CD4-positive, alpha-beta T cell treated with Interleukin-15 for 1 hour (primary cell): ENCODE data around the gene SLC26A1.
A peak's percentile ranks its signal among the peaks of the same experiment; 100 is the strongest.
"Not testable (repeated sequence)": the region's sequence is repeated elsewhere in the genome, so short reads cannot be mapped to it uniquely, and the experiment has no call there.

Experiments used
- DNase-seq: peaks from one replicate; pipeline ENCODE4 v3.0.0-alpha.2; 2020

Gene SLC26A1

DNA sequence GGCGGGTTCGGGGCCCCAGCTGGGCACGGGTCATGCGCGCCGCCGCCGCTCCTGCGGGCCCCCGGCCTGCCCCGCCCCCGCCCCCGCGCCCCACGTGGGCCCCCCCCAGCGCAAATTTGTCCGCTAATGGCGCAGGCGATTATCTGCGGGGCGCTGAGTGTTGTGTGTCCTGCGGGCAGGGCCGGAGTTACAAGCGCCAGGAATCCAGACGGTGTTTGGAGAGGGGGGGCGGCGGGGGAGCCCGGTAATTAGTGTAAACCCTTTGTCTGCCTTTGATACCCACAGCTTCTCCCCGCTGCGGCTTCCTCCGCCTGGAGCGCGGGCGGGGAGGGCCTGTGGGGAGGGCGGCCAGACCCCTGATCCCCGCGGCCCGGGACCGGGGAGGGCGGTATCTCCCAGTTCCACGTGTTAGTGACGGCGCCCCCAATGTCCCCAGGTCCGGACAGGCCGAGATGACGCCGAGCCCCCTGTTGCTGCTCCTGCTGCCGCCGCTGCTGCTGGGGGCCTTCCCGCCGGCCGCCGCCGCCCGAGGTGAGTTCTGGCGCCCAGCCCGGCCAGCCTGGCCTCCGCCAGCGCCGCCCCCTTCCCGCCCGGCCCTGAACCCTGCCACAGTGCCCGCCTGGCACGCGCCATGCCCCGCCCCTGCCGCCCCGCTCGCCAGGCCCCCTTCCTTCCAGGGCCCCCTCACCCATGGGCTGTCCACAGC, 19.0 kb upstream of the SLC26A1 start:
- no peak for DNase-seq

DNA sequence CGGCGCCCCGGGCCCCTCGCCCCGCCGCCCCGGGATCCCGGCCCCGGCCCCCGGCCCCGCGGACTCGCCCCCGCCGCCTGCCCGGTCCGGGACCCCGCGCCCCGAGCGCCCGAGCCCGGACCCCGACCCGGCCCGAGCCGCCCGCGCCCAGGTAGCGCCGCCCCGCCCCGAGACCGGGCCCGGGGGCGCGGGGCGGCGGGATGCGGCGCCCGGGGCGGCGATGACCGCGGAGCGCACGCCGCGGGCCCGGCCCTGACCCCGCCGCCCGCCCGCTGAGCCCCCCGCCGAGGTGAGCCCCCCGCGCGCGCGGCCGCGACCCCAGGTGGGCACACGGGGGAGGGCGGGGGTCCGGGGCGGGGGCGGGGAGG, 18.4 kb upstream of the SLC26A1 start:
- DNase-seq = no peak

DNA sequence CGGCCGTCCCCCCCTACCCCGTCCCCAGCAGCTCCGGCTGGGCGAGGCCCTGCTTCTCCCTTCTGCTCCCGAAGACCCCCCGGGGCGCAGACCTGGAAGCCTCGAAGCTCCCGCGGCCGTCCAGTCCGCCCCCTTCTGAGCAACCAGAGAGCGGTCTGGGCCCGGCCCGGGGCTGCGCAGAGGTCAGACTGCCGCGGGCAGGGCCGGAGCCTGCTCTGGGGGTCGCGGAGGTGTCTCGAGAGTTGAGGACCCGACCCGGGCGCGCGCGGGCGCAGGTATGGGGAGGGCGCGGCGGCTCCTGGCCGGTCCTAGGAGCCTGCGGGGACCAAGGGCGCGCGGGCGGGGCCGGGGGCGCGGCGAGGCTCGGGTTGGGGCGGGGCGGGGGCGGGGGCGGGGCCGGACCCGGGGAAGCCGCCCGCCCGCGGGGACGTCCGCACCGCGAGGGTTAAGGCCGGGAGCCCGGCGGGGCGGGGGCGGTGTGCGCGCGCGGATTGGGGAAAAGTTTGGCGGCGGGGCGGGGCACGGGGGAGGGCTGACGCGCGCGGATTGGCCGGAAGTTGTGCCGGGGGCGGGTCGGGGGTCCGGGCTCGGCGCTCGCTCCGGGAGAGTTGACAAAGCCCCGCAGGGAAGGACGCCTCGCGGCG, 17.9 kb upstream of the SLC26A1 start, which contains the start of gene FGFRL1:
FGFRL1 (plus strand) TSS at position 605 of the 644 bp plus-strand sequence. CDS start 860 bp downstream, outside the sequence.
- DNase-seq = peak; percentile 89

DNA sequence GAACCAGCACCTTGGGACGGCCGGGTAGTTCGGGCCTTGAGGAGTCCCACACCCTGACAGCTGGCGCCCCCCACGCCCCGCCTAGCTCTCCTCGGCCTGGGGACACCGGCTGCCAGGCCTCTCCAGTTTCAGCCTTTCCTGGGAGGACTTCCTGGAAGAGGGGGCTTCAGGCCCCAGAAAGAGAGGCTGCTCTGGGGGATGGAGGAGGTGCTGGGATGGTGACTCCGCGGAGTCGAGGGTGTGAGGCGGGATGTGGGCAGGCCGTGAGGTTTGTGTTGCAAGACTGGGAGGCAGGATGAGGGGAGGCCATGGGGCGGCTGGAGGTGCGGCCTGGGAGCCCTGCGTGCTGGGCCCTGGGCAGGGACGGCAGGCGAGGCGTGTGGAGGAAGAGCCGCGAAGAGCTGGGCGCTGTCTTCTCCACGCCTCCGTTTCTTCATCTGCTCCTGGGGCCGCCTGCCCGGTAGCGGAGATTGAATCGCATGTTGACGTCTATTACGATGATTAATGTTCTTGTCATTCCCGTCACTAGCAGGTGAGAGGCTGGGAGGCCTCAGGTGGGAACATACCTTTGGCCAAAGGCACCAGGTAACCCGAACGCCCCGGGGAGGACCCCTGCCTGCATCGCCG, 17.3 kb upstream of the SLC26A1 start:
- DNase-seq = peak; percentile 74

DNA sequence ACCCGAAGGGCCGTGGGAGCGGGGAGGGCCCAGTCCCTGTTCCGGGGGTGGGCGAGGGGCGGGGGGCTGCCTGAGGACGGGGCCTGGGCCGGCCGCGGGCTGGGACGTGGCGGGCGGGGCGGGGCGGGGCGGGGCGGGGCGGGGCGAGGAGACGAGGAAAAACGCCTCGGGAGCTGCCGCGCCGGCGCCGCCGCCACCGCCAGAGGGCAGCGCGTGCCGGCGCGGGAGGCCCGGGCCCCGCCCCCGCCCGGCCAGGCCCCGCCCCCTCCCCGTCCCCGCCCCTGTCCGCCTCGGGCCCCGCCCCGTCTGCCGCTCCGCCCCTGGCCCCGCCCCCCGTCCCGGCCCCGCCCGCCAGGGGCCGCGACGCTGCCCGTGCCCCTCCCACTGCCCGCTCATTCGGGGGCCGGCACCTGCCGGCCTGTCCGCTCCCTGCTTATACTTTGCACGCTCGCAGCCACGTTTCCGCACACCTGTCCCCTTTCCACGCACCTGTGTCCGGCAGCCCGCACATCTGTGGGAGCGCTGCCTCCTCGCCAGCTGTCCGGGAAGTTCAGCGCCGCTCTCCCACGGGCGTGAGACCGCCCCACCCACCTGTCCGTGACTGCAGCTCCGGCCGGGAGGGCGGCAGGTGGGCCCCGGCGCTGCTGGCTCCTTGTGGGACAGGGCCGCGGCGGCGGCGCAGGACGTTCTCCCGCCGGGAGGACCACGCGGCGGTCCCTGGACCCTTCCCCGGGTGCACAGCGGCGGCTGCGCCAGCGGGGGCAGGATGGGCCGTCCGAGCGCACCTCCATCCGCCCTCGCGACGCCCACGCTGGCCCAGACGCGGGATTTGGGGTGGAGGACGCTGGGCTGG, 16.6 kb upstream of the SLC26A1 start:
- peak; percentile 60 for DNase-seq

DNA sequence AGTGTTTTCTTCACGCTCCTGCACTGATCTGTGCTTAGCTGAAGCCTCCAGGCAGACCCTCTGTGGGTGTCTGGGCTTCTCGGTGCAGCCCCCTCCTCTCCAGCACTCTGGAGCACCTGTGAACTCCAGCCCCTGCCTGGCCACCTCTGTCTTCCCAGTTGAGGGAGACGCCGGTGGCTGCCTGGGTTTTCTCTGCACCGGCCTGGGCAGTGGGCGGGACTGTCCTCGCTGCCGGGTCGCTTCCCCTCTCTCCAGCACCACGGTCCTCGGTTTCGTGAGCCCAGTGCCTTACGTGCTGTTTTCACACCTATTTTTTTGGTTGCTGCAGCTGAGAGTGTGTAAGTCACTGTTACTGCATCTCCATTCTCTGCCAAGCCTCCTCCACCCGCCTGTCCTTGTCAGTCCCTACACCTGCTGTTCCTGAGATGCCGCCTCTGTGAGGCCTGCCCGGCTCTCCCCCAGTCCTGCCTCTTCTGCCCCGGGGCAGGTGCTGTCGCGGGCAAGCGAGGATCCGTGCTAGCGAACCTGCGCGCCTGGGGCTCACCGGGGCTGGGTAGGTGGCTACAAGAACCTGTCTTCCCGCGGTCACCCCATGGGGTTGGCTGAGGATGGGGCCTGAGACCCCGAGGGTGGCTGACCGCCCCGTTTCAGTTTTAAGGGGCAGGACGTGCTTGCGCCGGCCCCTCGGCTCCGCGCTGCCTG, 15.8 kb upstream of the SLC26A1 start:
- DNase-seq = no peak

DNA sequence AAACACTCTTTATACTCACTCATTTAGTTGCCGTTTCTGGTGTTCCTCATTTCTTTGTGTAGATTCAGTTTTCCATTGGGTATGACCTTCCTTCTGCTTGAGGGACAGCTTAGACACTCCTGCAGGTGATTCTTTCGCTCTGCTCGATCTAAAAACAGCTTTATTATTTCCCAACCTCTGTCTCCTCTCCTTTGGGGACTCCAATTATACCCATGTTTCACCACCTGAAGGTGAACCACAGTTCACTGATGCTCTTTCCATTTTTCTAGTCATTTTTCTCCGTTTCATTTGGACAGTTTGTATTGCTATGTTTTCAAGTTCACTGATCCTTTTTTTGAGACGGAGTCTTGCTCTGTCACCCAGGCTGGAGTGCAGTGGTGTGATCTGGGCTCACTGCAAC, 13.7 kb upstream of the SLC26A1 start:
- no peak for DNase-seq

DNA sequence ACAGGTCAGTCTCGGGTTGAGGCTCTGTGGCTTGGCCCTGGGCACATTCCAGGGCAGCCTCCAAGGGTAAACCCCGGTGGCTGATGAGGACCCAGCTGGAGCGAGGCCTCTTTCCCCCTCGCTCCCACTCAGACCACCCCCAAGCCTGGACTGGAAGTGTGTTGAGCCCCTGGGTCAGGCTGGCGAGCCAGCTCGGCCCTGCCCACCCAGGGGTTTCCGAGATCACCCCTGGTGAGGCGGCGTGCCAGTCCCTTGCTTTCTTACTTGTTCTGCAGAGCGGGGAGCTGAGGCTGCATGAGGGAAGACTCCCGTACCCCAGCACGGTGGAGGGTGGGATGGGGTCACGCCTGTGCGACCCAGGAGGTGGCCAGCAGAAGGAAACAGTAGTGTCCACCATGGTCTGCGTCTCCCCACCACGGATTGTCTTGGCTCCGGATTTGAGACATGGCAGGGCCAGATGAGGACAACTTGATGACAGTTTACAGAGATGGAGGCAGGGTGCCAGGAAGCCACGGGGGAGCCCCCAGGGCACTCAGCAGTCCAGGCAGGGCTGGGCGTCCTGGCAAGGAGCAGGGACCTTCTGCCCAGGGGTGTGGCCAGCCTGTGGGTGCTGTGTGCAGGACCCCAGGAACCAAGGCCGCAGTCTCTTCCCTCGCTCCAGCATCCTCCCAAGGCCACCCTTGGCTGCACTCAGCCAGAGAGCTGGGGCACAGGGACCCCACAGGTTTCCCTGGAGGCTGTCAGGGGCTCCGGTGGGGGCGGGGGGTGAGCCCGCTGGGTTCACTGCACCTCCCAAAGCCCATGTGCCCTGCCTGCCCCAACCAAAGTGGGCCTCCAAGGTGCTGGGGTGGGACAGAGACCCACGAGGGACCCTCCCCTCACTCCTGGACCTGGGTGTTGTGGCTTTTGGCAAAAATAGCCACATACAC, 11.6 kb upstream of the SLC26A1 start:
- DNase-seq = no peak

DNA sequence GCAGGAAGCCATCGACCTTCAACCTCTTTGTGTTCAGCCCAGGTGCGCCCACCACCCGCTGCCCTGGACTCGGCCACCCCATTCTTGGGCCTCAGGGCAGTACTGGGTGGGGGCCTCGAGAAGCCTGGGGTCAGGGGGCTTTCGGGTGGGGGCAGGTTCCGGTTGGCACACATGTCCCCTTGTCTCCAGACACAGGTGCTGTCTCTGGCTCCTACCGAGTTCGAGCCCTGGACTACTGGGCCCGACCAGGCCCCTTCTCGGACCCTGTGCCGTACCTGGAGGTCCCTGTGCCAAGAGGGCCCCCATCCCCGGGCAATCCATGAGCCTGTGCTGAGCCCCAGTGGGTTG, 10.8 kb upstream of the SLC26A1 start:
- DNase-seq = no peak

DNA sequence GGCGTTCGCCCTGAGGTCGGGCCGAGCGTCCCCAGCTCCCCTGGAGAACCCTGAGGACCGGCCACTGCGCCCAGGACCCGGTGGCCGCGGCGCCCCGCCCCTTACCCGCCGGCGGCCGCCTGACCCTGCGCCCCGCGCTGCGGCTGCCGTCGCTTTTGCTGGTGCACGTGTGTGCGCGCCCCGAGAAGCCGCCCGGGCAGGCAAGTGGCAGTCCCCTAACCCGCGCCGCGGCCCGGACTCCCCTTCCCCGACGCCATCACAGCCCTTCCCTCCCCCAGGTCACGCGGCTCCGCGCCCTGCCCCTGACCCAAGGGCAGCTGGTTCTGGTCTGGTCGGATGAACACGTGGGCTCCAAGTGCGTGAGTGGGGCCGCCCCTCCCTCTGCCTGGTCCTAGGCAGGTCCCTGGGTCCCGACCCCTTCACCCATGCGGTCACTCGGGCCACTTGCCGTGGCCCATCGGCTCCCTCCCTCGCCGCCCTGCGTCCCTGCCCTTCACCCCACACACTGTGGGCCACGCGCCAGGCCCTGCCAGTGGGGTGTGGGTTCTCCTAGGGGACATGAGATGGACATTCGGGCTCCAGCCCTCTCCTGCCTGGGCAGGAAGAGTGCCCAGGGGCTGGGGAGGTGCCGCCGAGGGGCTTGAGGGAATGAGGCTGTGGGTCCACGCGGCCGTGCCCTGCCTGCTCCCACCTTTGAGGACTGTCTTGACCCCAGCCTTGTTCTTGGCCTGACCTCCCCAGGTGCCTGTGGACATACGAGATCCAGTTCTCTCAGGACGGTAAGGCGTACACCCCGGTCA, 10.3 kb upstream of the SLC26A1 start:
- DNase-seq = no peak

DNA sequence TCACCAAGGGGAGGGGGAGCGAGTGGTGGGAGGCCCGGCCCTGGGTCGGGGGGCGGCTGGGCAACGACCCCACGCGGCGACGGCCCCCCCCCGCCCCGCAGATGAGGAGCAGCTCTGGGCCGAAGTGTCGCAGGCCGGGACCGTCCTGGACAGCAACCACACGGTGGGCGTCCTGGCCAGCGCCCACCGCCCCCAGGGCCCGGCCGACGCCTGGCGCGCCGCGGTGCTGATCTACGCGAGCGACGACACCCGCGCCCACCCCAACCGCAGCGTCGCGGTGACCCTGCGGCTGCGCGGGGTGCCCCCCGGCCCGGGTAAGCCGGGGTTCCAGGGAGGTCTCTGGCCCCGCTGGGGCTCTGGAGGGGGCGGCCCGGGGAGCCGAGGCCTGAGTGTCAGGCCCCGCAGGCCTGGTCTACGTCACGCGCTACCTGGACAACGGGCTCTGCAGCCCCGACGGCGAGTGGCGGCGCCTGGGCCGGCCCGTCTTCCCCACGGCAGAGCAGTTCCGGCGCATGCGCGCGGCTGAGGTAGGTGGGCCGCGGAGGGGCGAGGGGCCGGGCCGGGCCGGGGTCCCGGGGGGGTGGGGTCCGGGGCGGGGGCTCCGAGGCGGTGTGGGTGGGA, 9.5 kb upstream of the SLC26A1 start:
- DNase-seq = no peak

DNA sequence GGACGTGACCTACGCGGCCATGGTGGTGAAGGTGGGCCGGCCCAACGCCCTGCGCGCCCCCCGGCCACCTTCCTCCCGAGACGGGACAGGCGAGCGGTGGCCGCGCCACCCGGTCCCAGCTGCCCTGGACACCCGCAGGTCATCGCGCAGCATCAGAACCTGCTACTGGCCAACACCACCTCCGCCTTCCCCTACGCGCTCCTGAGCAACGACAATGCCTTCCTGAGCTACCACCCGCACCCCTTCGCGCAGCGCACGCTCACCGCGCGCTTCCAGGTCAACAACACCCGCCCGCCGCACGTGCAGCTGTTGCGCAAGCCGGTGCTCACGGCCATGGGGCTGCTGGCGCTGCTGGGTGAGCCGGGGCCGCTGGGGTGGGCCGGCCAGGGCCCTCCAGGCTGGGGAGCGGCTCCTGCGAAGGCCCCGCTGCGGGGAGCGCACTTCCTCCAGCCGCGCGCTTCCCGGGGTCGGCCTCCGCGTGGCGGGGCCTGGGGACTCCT, 9.0 kb upstream of the SLC26A1 start:
- no peak for DNase-seq

DNA sequence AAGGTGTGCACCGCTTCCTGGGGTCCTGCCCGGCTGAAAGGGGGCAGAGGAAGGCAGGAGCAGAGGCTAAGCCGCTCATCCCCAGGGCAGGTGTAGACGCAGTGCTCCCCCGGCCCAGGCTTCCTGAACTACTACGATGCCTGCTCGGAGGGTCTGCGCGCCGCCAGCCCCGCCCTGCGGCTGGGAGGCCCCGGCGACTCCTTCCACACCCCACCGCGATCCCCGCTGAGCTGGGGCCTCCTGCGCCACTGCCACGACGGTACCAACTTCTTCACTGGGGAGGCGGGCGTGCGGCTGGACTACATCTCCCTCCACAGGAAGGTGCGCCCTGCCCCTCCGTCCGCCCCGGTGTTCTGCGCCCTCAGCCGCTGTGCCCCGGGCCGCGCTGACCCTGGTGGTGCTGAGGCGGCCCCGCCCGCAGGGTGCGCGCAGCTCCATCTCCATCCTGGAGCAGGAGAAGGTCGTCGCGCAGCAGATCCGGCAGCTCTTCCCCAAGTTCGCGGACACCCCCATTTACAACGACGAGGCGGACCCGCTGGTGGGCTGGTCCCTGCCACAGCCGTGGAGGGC, 8.4 kb upstream of the SLC26A1 start:
- no peak for DNase-seq

DNA sequence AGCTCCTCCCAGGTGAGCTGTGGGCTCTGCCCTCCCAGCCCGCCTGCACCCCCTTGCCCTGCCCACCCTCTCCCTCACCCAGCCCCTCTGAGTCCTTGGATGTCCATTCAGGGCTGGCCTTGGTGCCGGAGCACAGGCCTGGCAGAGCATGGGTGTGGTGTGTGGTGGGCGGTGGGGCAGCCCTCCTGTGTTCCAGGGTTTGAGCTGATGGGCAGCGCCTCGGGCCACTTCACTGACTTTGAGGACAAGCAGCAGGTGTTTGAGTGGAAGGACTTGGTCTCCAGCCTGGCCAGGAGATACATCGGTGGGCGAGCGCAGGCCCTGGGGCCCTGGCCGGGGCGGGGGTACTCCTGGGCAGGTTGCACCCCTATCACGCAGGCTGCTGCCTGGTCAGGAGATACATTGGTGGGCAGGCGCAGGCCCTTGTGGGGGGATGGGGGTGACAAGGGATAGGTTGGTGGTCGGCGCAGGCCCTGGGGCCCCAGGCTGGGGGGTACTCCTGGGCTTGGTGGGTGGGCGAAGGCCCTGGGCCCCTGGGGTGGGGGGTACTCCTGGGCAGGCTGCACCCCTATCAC, 7.6 kb upstream of the SLC26A1 start:
- DNase-seq = no peak

DNA sequence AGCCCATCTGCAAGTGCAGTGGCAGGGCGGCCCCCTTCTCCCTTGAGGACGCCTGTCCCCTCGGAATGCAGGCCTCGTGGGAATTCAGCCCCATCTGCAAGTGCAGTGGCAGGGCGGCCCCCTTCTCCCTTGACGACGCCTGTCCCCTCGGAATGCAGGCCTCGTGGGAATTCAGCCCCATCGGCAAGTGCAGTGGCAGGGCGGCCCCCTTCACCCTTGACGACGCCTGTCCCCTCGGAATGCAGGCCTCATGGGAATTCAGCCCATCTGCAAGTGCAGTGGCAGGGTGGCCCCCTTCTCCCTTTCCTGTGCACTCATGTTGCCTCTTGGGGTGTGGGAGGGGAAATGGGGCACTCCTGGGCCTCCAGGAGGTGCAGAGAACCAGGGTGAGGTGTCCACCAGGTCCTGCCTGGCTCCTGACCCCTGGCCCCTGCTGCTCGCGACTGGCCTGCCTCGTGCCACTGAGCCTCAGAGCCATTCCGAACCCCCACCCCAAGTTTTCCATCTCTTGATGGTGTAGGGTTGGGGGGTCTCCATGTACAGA, 6.8 kb upstream of the SLC26A1 start:
- DNase-seq = no peak

DNA sequence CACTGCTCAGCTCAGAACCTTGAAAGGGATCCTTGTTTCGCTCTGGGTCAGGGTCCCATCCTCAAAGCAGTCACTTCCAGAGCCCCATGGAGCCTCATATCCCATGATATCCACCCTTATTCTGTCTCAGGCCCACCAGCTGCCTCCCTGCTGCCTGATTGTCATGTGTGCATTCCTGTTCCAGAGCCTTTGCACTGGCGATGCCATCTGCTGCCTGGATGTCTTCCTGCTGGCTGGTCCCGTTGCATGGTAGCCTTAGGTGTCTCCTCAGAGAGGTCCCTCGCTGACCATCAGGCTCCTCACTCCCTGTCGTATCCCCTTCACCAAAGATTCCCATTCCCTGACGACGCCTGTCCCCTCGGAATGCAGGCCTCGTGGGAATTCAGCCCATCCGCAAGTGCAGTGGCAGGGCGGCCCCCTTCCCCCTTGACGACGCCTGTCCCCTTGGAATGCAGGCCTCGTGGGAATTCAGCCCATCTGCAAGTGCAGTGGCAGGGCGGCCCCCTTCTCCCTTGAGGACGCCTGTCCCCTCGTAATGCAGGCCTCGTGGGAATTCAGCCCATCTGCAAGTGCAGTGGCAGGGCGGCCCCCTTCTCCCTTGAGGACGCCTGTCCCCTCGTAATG, 6.1 kb upstream of the SLC26A1 start:
- not testable (repeated sequence) for DNase-seq

DNA sequence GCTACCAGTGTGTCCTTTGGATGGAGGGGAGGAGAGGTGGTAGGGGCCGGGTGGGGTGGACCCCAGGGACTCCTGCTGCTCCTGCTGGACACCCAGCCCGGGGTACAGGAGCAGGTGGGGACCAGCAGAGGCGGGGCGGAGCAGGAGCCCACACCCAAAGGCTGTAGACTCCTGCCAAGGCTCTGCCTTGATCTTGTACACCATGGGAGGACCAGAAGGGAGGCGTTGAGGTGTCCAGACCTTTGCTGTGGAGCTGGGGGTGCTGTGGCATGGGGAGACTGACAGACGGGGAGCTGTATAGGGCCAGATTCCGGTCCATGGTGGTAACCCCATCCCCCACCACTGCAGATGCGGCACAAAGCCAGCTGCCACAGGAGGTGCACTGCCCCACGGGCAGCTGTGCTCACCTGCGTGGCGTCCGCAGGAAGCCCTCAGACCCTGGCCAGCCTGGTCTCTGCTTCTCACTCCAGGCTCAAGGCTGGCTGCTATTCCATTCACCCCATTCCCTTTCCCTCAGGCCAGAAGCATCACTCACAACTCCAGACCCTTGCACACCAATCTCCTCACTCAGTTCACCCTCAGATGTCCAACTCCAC, 5.0 kb upstream of the SLC26A1 start:
- no peak for DNase-seq
